VCaP (cell line): Measurements from ENCODE around the gene OSBPL3.
A peak's percentile ranks its signal among the peaks of the same experiment; 100 is the strongest.
"Not testable (repeated sequence)": the region's sequence is repeated elsewhere in the genome, so short reads cannot be mapped to it uniquely, and the experiment has no call there.

Source experiments
- H3K27ac ChIP-seq: fragments of 450-650 bp; 2 replicates; pipeline ENCODE4 v1.5.1; 2017
- CTCF ChIP-seq: fragments of 450-650 bp; conservative IDR thresholded peaks from 2 replicates; pipeline ENCODE4 v1.5.1; 2017; ENCODE audit warnings: mild to moderate bottlenecking, moderate library complexity

Gene OSBPL3

GRCh38 chr7:24979863-24980533, at the start of gene OSBPL3:
TSS of gene OSBPL3 (minus strand) at chr7:24980178. CDS start at chr7:24892472, 87,706 bp downstream.
- no peak for TF ChIP-seq CTCF
- H3K27ac ChIP-seq: peak within 1 kb of the TSS; percentile 92

GRCh38 chr7:25029075-25029474, 49.1 kb upstream of the OSBPL3 start:
- TF ChIP-seq CTCF: no peak
- H3K27ac ChIP-seq: no peak overlapping the region

- no peak for TF ChIP-seq CTCF
- no peak overlapping the region for H3K27ac ChIP-seq
These were observed 48.5 kb upstream of the OSBPL3 start for GRCh38 chr7:25028370-25029021.

GRCh38 chr7:25026156-25026555, 46.2 kb upstream of the OSBPL3 start:
- TF ChIP-seq CTCF: no peak
- H3K27ac ChIP-seq: no peak overlapping the region

GRCh38 chr7:25025218-25025671, 45.3 kb upstream of the OSBPL3 start:
- no peak for TF ChIP-seq CTCF
- H3K27ac ChIP-seq: no peak overlapping the region

GRCh38 chr7:25024066-25024465, 44.1 kb upstream of the OSBPL3 start:
- TF ChIP-seq CTCF: no peak
- H3K27ac ChIP-seq: no peak overlapping the region

- not testable (repeated sequence) for H3K27ac ChIP-seq
These were observed 37.7 kb upstream of the OSBPL3 start for GRCh38 chr7:25017671-25018070.

GRCh38 chr7:25014756-25015155, 34.8 kb upstream of the OSBPL3 start:
- no peak overlapping the region for H3K27ac ChIP-seq
- no peak for TF ChIP-seq CTCF

- not testable (repeated sequence) for H3K27ac ChIP-seq
These were observed 32.7 kb upstream of the OSBPL3 start for GRCh38 chr7:25012710-25013109.
